Ishikawa (cell line): ENCODE results near the gene SMAD3.

Experiments
- CEBPB ChIP-seq: IDR thresholded peaks from 2 replicates; pipeline ENCODE4 v1.6.1; 2012
- CREB1 ChIP-seq: IDR thresholded peaks from 2 replicates; pipeline ENCODE4 v1.6.1; 2012; ENCODE audit warnings: low read depth
- EGR1 ChIP-seq: IDR thresholded peaks from 2 replicates; pipeline ENCODE4 v1.6.1; 2012
- EP300 ChIP-seq: IDR thresholded peaks from 2 replicates; pipeline ENCODE4 v1.6.1; 2012; ENCODE audit warnings: borderline replicate concordance
- FOXM1 ChIP-seq: IDR thresholded peaks from 2 replicates; pipeline ENCODE4 v1.6.1; 2012; ENCODE audit warnings: low read depth, borderline replicate concordance
- MAX ChIP-seq: IDR thresholded peaks from 2 replicates; pipeline ENCODE4 v1.6.1; 2012
- NFIC ChIP-seq: IDR thresholded peaks from 2 replicates; pipeline ENCODE4 v1.6.1; 2012
- RAD21 ChIP-seq: IDR thresholded peaks from 2 replicates; pipeline ENCODE4 v1.6.1; 2012; ENCODE audit warnings: low read depth
- REST ChIP-seq: IDR thresholded peaks from 2 replicates; pipeline ENCODE4 v1.6.1; 2012; ENCODE audit warnings: low read depth, mild to moderate bottlenecking
- TAF1 ChIP-seq: IDR thresholded peaks from 2 replicates; pipeline ENCODE4 v1.6.1; 2012; ENCODE audit warnings: low read depth, mild to moderate bottlenecking
- TCF12 ChIP-seq: IDR thresholded peaks from 2 replicates; pipeline ENCODE4 v1.6.1; 2012; ENCODE audit warnings: low read depth
- TEAD4 ChIP-seq: IDR thresholded peaks from 2 replicates; pipeline ENCODE4 v1.6.1; 2012
- USF1 ChIP-seq: IDR thresholded peaks from 2 replicates; pipeline ENCODE4 v1.6.1; 2012
- YY1 ChIP-seq: IDR thresholded peaks from 2 replicates; pipeline ENCODE4 v1.6.1; 2012; ENCODE audit warnings: low read depth
- ZBTB7A ChIP-seq: IDR thresholded peaks from 2 replicates; pipeline ENCODE4 v1.6.1; 2012; ENCODE audit warnings: low read depth

The SMAD3 gene

GRCh38 chr15:67157521-67158252 lies 92.3 kb downstream of the SMAD3 start:
- no peak for TF ChIP-seq EP300

- TF ChIP-seq RAD21 (no peak), CEBPB (no peak), TCF12 (no peak), TAF1 (no peak), ZBTB7A (no peak), YY1 (no peak), NFIC (no peak), USF1 (no peak), FOXM1 (no peak), EP300 (no peak), REST (no peak), MAX (no peak), EGR1 (no peak), CREB1 (no peak), TEAD4 (no peak)
These were observed 93.0 kb downstream of the SMAD3 start for GRCh38 chr15:67158367-67158766.

GRCh38 chr15:67161412-67161811 lies 96.0 kb downstream of the SMAD3 start:
- TF ChIP-seq MAX (no peak), EGR1 (no peak), RAD21 (no peak), USF1 (no peak), FOXM1 (no peak), EP300 (no peak), NFIC (no peak), CEBPB (no peak), REST (no peak), TEAD4 (no peak), ZBTB7A (no peak), TCF12 (no peak), TAF1 (no peak), CREB1 (no peak), YY1 (no peak)

GRCh38 chr15:67161881-67162280 lies 96.5 kb downstream of the SMAD3 start:
- TF ChIP-seq YY1 (no peak), ZBTB7A (no peak), TAF1 (no peak), CREB1 (no peak), EP300 (no peak), FOXM1 (no peak), TEAD4 (no peak), RAD21 (no peak), USF1 (no peak), NFIC (no peak), MAX (no peak), REST (no peak)
